ENCODE measurements around the gene PHOSPHO2.

PHOSPHO2 gene

GRCh38 chr2:169664978-169665930 is 29.0 kb upstream of the PHOSPHO2 start:
- TF ChIP-seq ZNF2 (tag by site-specific recombination; IDR thresholded peaks at IDR 0.05) (no peak), GFI1B (tag by site-specific recombination; IDR thresholded peaks at IDR 0.05) (no peak), ZNF488 (tag by site-specific recombination; IDR thresholded peaks at IDR 0.05) (no peak), SP2 (tag by site-specific recombination; IDR thresholded peaks at IDR 0.05) (no peak), YY2 (tag by site-specific recombination; IDR thresholded peaks at IDR 0.05) (no peak), PRDM6 (tag by site-specific recombination; IDR thresholded peaks at IDR 0.05) (no peak), ZNF48 (tag by site-specific recombination; IDR thresholded peaks at IDR 0.05) (no peak), REST (tag by site-specific recombination; IDR thresholded peaks at IDR 0.05) (no peak), OVOL3 (tag by site-specific recombination; IDR thresholded peaks at IDR 0.05) (no peak), YY1 (tag by site-specific recombination; IDR thresholded peaks at IDR 0.05) (no peak), OSR2 (tag by site-specific recombination; IDR thresholded peaks at IDR 0.05) (no peak), ZSCAN16 (tag by site-specific recombination; IDR thresholded peaks at IDR 0.05) (no peak), ZNF18 (tag by site-specific recombination; IDR thresholded peaks at IDR 0.05) (no peak), TCF7L2 (IDR thresholded peaks at IDR 0.05; ENCODE audit: borderline replicate concordance, low read depth, low read length) (no peak), MYNN (tag by site-specific recombination; IDR thresholded peaks at IDR 0.05; ENCODE audit: borderline replicate concordance) (no peak), ZNF433 (tag by site-specific recombination; IDR thresholded peaks at IDR 0.05; ENCODE audit: low read depth) (no peak)
- Histone ChIP-seq H3K27ac (ENCODE audit: extremely low read depth, low read depth, low read length) (no peak overlapping the region), H3K9me3 (ENCODE audit: control insufficient read depth, insufficient read depth, low read depth, low read length) (no peaks in the 10 kb centered on the region), H3K36me3 (ENCODE audit: control insufficient read depth in 2 of 2, insufficient read depth in 1 of 2, low read length in 2 of 2) (no peaks in the 10 kb centered on the region), H3K4me3 (ENCODE audit: low read depth, low read length) (no peak overlapping the region), H3K4me1 (ENCODE audit: control insufficient read depth, insufficient read depth, low read length) (no peaks in the 10 kb centered on the region)
- ChIA-PET POLR2A (no interaction called here), CTCF (interaction anchor here (0.6 kb wide), 1 partner anchor 125 kb away, joined by 5 read pairs; no protein-coding TSS in a partner anchor)

GRCh38 chr2:169667583-169667982 is 26.7 kb upstream of the PHOSPHO2 start:
- ChIA-PET POLR2A (no interaction called here), CTCF (no interaction called here)
- Histone ChIP-seq H3K27ac (ENCODE audit: extremely low read depth, low read depth, low read length) (no peak overlapping the region), H3K36me3 (ENCODE audit: control insufficient read depth in 2 of 2, insufficient read depth in 1 of 2, low read length in 2 of 2) (no peaks in the 10 kb centered on the region), H3K4me1 (ENCODE audit: control insufficient read depth, insufficient read depth, low read length) (no peaks in the 10 kb centered on the region), H3K9me3 (ENCODE audit: control insufficient read depth, insufficient read depth, low read depth, low read length) (no peaks in the 10 kb centered on the region), H3K4me3 (ENCODE audit: low read depth, low read length) (no peak overlapping the region)
- TF ChIP-seq ZNF530 (tag by site-specific recombination; IDR thresholded peaks at IDR 0.05; ENCODE audit: low read depth) (no peak), ZFP3 (tag by site-specific recombination; IDR thresholded peaks at IDR 0.05; ENCODE audit: low read depth) (no peak), MZF1 (tag by site-specific recombination; IDR thresholded peaks at IDR 0.05; ENCODE audit: borderline replicate concordance) (no peak), ZNF184 (tag by site-specific recombination; IDR thresholded peaks at IDR 0.05) (no peak), WT1 (tag by site-specific recombination; IDR thresholded peaks at IDR 0.05) (no peak), GLIS2 (tag by site-specific recombination; IDR thresholded peaks at IDR 0.05) (no peak), ELK4 (IDR thresholded peaks at IDR 0.05; ENCODE audit: borderline replicate concordance, low read depth, low read length) (no peak), ZNF311 (tag by site-specific recombination; IDR thresholded peaks at IDR 0.05; ENCODE audit: borderline replicate concordance) (no peak)

Measured in HEK293 (cell line).